ENCODE data around the gene PLAC1.

The PLAC1 gene

GRCh38 chrX:134688031-134688823, 30.0 kb upstream of the PLAC1 start:
- Histone ChIP-seq H3K4me1 (ENCODE audit: control insufficient read depth, insufficient read depth, low read length, poor library complexity, severe bottlenecking) (no peaks in the 10 kb centered on the region), H3K4me3 (ENCODE audit: insufficient read depth, low read depth, low read length, poor library complexity, severe bottlenecking) (no peak overlapping the region), H3K27ac (ENCODE audit: insufficient read depth, low read length, poor library complexity, severe bottlenecking) (no peak overlapping the region), H3K27me3 (replicated peaks; ENCODE audit: control insufficient read depth, insufficient read depth, low read length, poor library complexity, severe bottlenecking) (no peaks in the 10 kb centered on the region), H3K36me3 (ENCODE audit: control insufficient read depth, insufficient read depth, low read length) (no peaks in the 10 kb centered on the region), H3K9me3 (ENCODE audit: control insufficient read depth, low read length) (no peaks in the 10 kb centered on the region)
- DNase-seq = no peak

DNA sequence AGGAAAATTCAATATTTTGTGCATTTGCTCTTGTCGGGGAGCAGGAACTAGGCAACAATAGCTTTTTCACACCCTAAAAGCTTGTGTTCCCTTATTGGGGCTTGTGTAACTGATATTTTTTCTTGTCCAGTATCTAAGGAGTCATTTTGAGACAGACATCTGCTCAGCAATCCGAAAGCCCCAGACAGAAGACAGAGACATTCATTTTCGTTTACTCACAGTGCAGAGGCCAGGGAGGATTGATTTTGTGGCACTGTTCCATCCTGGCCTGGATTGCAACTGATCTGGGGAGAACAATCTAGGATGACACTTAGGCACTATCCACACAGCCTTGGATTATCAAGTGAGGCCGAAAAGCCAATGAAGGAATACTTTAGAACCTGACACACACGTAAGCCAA, 27.4 kb upstream of the PLAC1 start:
- no peak for DNase-seq
- Histone ChIP-seq H3K36me3 (ENCODE audit: control insufficient read depth, insufficient read depth, low read length) (no peaks in the 10 kb centered on the region), H3K27ac (ENCODE audit: insufficient read depth, low read length, poor library complexity, severe bottlenecking) (no peak overlapping the region), H3K27me3 (replicated peaks; ENCODE audit: control insufficient read depth, insufficient read depth, low read length, poor library complexity, severe bottlenecking) (no peaks in the 10 kb centered on the region), H3K4me1 (ENCODE audit: control insufficient read depth, insufficient read depth, low read length, poor library complexity, severe bottlenecking) (no peaks in the 10 kb centered on the region), H3K4me3 (ENCODE audit: insufficient read depth, low read depth, low read length, poor library complexity, severe bottlenecking) (no peak overlapping the region), H3K9me3 (ENCODE audit: control insufficient read depth, low read length) (no peaks in the 10 kb centered on the region)

DNA sequence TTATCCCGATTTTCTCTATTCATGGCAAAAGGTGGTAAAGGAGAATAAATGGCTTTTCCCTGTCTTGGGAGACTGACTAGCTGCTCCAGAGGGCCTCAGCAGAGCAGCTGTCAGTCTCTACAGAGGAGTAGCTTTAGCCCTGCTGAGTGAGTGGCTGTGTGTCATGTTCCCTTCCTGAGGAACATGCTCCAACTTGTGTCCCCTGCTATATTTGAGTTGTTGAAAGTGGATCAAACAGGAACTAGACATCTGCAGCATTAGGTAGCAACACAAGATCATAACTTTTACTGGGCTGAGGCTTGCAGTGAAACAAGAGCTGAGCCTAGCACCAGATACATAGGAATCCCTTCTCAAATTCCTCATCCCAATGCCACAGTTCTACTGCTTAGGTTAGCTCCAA, 26.7 kb upstream of the PLAC1 start:
- H3K27ac ChIP-seq (ENCODE audit: insufficient read depth, low read length, poor library complexity, severe bottlenecking) = no peak overlapping the region
- no peaks in the 10 kb centered on the region for H3K27me3 ChIP-seq (replicated peaks; ENCODE audit: control insufficient read depth, insufficient read depth, low read length, poor library complexity, severe bottlenecking)
- no peaks in the 10 kb centered on the region for H3K9me3 ChIP-seq (ENCODE audit: control insufficient read depth, low read length)
- H3K4me3 ChIP-seq (ENCODE audit: insufficient read depth, low read depth, low read length, poor library complexity, severe bottlenecking) = no peak overlapping the region
- H3K36me3 ChIP-seq (ENCODE audit: control insufficient read depth, insufficient read depth, low read length) = no peaks in the 10 kb centered on the region
- H3K4me1 ChIP-seq (ENCODE audit: control insufficient read depth, insufficient read depth, low read length, poor library complexity, severe bottlenecking) = no peaks in the 10 kb centered on the region
- no peak for DNase-seq

DNA sequence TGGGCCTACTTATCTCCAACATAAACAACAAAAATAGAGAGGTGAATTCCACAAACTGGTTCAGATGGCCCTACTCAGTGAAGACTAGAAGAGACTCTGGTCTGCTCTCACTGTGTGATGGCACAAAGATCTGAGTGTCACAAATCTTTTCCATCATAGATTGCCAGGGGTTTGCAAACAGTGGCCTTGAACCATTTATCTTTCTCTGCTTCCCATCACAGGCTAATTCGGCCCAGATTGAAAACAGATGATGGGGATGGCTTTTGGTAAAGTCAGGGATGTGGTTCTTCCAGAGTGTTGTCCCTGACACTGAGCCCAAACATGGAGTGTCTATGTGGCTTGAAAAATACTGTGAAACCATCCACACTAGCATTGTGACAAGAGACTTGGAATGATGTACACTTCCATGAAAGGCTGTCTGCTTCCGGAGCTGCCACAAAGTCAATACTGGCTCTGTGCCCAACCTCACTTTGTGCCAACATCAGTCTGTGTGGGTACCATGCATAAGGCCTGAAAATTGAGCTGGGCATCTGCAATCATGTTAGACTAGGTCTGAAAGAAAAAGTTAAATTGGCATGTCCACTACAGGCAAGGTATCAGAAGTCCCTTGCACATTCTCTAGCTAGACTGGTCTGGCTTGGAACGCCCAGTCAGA, 25.2 kb upstream of the PLAC1 start:
- H3K27me3 ChIP-seq (replicated peaks; ENCODE audit: control insufficient read depth, insufficient read depth, low read length, poor library complexity, severe bottlenecking) = no peaks in the 10 kb centered on the region
- no peaks in the 10 kb centered on the region for H3K36me3 ChIP-seq (ENCODE audit: control insufficient read depth, insufficient read depth, low read length)
- H3K9me3 ChIP-seq (ENCODE audit: control insufficient read depth, low read length) = no peaks in the 10 kb centered on the region
- no peaks in the 10 kb centered on the region for H3K4me1 ChIP-seq (ENCODE audit: control insufficient read depth, insufficient read depth, low read length, poor library complexity, severe bottlenecking)
- DNase-seq = no peak
- H3K27ac ChIP-seq (ENCODE audit: insufficient read depth, low read length, poor library complexity, severe bottlenecking) = no peak overlapping the region
- H3K4me3 ChIP-seq (ENCODE audit: insufficient read depth, low read depth, low read length, poor library complexity, severe bottlenecking) = no peak overlapping the region

GRCh38 chrX:134682081-134682480, 23.8 kb upstream of the PLAC1 start:
- Histone ChIP-seq H3K9me3 (ENCODE audit: control insufficient read depth, low read length) (no peaks in the 10 kb centered on the region), H3K36me3 (ENCODE audit: control insufficient read depth, insufficient read depth, low read length) (no peaks in the 10 kb centered on the region), H3K4me3 (ENCODE audit: insufficient read depth, low read depth, low read length, poor library complexity, severe bottlenecking) (no peak overlapping the region), H3K4me1 (ENCODE audit: control insufficient read depth, insufficient read depth, low read length, poor library complexity, severe bottlenecking) (no peaks in the 10 kb centered on the region), H3K27me3 (replicated peaks; ENCODE audit: control insufficient read depth, insufficient read depth, low read length, poor library complexity, severe bottlenecking) (no peaks in the 10 kb centered on the region), H3K27ac (ENCODE audit: insufficient read depth, low read length, poor library complexity, severe bottlenecking) (no peak overlapping the region)
- DNase-seq = no peak

DNA sequence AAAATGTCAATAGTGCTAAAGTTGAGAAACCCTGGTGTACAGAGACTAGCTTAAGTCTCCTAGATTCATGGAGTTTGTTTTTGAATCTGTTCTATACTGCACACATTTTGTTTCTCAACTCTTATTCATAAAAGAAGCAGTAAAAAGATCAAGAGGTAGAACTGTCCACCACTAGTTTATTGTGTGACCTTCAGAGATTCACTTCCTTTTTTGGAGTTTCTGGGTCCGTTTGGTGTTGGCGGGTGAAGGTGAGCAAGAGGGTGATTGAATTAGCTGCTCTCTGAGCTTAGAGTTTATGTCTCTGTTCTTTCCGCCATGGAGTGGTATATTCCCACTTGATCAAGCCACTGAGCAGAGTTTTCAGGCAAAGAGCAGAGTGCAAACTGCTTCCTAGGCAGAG, 21.4 kb upstream of the PLAC1 start:
- Histone ChIP-seq H3K36me3 (ENCODE audit: control insufficient read depth, insufficient read depth, low read length) (no peaks in the 10 kb centered on the region), H3K4me1 (ENCODE audit: control insufficient read depth, insufficient read depth, low read length, poor library complexity, severe bottlenecking) (no peaks in the 10 kb centered on the region), H3K27me3 (replicated peaks; ENCODE audit: control insufficient read depth, insufficient read depth, low read length, poor library complexity, severe bottlenecking) (no peaks in the 10 kb centered on the region), H3K4me3 (ENCODE audit: insufficient read depth, low read depth, low read length, poor library complexity, severe bottlenecking) (no peak overlapping the region), H3K27ac (ENCODE audit: insufficient read depth, low read length, poor library complexity, severe bottlenecking) (no peak overlapping the region), H3K9me3 (ENCODE audit: control insufficient read depth, low read length) (no peaks in the 10 kb centered on the region)
- no peak for DNase-seq

GRCh38 chrX:134679221-134679620, 20.9 kb upstream of the PLAC1 start:
- no peak overlapping the region for H3K27ac ChIP-seq (ENCODE audit: insufficient read depth, low read length, poor library complexity, severe bottlenecking)
- no peak for DNase-seq
- no peaks in the 10 kb centered on the region for H3K36me3 ChIP-seq (ENCODE audit: control insufficient read depth, insufficient read depth, low read length)
- no peak overlapping the region for H3K4me3 ChIP-seq (ENCODE audit: insufficient read depth, low read depth, low read length, poor library complexity, severe bottlenecking)
- H3K4me1 ChIP-seq (ENCODE audit: control insufficient read depth, insufficient read depth, low read length, poor library complexity, severe bottlenecking) = no peaks in the 10 kb centered on the region
- H3K9me3 ChIP-seq (ENCODE audit: control insufficient read depth, low read length) = no peaks in the 10 kb centered on the region
- no peaks in the 10 kb centered on the region for H3K27me3 ChIP-seq (replicated peaks; ENCODE audit: control insufficient read depth, insufficient read depth, low read length, poor library complexity, severe bottlenecking)

DNA sequence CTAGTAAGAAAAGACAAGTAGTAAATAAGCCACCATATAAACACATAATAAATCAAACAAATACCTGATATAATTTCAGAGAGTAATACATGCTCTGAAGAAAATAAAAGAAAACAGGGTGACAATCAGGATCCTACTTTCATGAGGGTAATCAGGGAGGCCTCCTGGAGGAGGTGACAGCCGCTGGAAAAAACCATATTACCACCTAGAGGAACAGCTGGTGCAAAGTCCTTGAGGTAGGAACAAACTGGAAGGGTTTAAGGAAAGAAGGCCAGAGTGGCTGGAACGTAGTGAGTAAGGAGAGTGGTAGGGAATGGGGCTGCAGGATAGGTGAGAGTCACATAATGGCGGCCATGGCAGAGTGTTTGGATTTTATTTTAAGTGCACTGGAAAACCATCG, 19.1 kb upstream of the PLAC1 start:
- Histone ChIP-seq H3K4me3 (ENCODE audit: insufficient read depth, low read depth, low read length, poor library complexity, severe bottlenecking) (no peak overlapping the region), H3K27me3 (replicated peaks; ENCODE audit: control insufficient read depth, insufficient read depth, low read length, poor library complexity, severe bottlenecking) (no peaks in the 10 kb centered on the region), H3K4me1 (ENCODE audit: control insufficient read depth, insufficient read depth, low read length, poor library complexity, severe bottlenecking) (no peaks in the 10 kb centered on the region), H3K9me3 (ENCODE audit: control insufficient read depth, low read length) (no peaks in the 10 kb centered on the region), H3K27ac (ENCODE audit: insufficient read depth, low read length, poor library complexity, severe bottlenecking) (no peak overlapping the region), H3K36me3 (ENCODE audit: control insufficient read depth, insufficient read depth, low read length) (no peaks in the 10 kb centered on the region)
- DNase-seq = no peak

GRCh38 chrX:134676436-134676835, 18.2 kb upstream of the PLAC1 start:
- no peak for DNase-seq
- Histone ChIP-seq H3K9me3 (ENCODE audit: control insufficient read depth, low read length) (no peaks in the 10 kb centered on the region), H3K36me3 (ENCODE audit: control insufficient read depth, insufficient read depth, low read length) (no peaks in the 10 kb centered on the region), H3K27ac (ENCODE audit: insufficient read depth, low read length, poor library complexity, severe bottlenecking) (no peak overlapping the region), H3K4me1 (ENCODE audit: control insufficient read depth, insufficient read depth, low read length, poor library complexity, severe bottlenecking) (no peaks in the 10 kb centered on the region), H3K27me3 (replicated peaks; ENCODE audit: control insufficient read depth, insufficient read depth, low read length, poor library complexity, severe bottlenecking) (no peaks in the 10 kb centered on the region), H3K4me3 (ENCODE audit: insufficient read depth, low read depth, low read length, poor library complexity, severe bottlenecking) (no peak overlapping the region)

GRCh38 chrX:134673123-134673522, 14.9 kb upstream of the PLAC1 start:
- no peaks in the 10 kb centered on the region for H3K4me1 ChIP-seq (ENCODE audit: control insufficient read depth, insufficient read depth, low read length, poor library complexity, severe bottlenecking)
- H3K4me3 ChIP-seq (ENCODE audit: insufficient read depth, low read depth, low read length, poor library complexity, severe bottlenecking) = no peak overlapping the region
- H3K9me3 ChIP-seq (ENCODE audit: control insufficient read depth, low read length) = no peaks in the 10 kb centered on the region
- no peak for DNase-seq
- H3K27me3 ChIP-seq (replicated peaks; ENCODE audit: control insufficient read depth, insufficient read depth, low read length, poor library complexity, severe bottlenecking) = no peaks in the 10 kb centered on the region
- no peaks in the 10 kb centered on the region for H3K36me3 ChIP-seq (ENCODE audit: control insufficient read depth, insufficient read depth, low read length)
- H3K27ac ChIP-seq (ENCODE audit: insufficient read depth, low read length, poor library complexity, severe bottlenecking) = no peak overlapping the region
